NCI-H2081 (cell line): Measurements from ENCODE around the gene IFRD2.
"Not testable (repeated sequence)": the region's sequence is repeated elsewhere in the genome, so short reads cannot be mapped to it uniquely, and the experiment has no call there.

Experiments
- DNase-seq, 2 experiments: peaks; one replicate each; lab custom pipeline; 2025; lab: John Stamatoyannopoulos, UW

The IFRD2 gene

GRCh38 chr3:50251220-50251619 lies 41.0 kb downstream of the IFRD2 start:
- no peak for DNase-seq

GRCh38 chr3:50250514-50250913 lies 41.7 kb downstream of the IFRD2 start:
- DNase-seq = no peak

GRCh38 chr3:50249457-50249856 lies 42.8 kb downstream of the IFRD2 start:
- no peak for DNase-seq

- DNase-seq = no peak
Measured at GRCh38 chr3:50248387-50248786, 43.8 kb downstream of the IFRD2 start.

GRCh38 chr3:50246517-50246954 lies 45.7 kb downstream of the IFRD2 start:
- DNase-seq = peak in 1 of 2 experiments; percentile 15

GRCh38 chr3:50245831-50246516 lies 46.3 kb downstream of the IFRD2 start:
- peak; percentile 76 for DNase-seq

GRCh38 chr3:50245251-50245745 lies 46.9 kb downstream of the IFRD2 start:
- no peak for DNase-seq

- not testable (repeated sequence) for DNase-seq
Measured at GRCh38 chr3:50244813-50245212, 47.4 kb downstream of the IFRD2 start.

- no peak for DNase-seq
Measured at GRCh38 chr3:50243543-50243895, 48.7 kb downstream of the IFRD2 start.

- DNase-seq = no peak
Measured at GRCh38 chr3:50242851-50243542, 49.2 kb downstream of the IFRD2 start.

GRCh38 chr3:50242381-50242770 lies 49.9 kb downstream of the IFRD2 start:
- DNase-seq = no peak

GRCh38 chr3:50241713-50242380 lies 50.4 kb downstream of the IFRD2 start:
- DNase-seq = no peak

GRCh38 chr3:50241163-50241562 lies 51.1 kb downstream of the IFRD2 start:
- no peak for DNase-seq

GRCh38 chr3:50239649-50240048 lies 52.6 kb downstream of the IFRD2 start:
- DNase-seq = no peak

- DNase-seq = peak in 1 of 2 experiments; percentile 8
Measured at GRCh38 chr3:50238549-50239026, 53.6 kb downstream of the IFRD2 start.

- peak; percentile 44 to 84 for DNase-seq
Measured at GRCh38 chr3:50237754-50238548, 54.3 kb downstream of the IFRD2 start.
